Neural crest cell (in vitro differentiated cells): ENCODE measurements around the gene TIMMDC1. TPM values are rescaled to one million over a fixed set of nuclear protein-coding genes. Genes with fewer than 3 reads are reported as not detected.
A peak's percentile ranks its signal among the peaks of the same experiment; 100 is the strongest.

ENCODE experiments used
- DNase-seq: peaks from one replicate; pipeline ENCODE4 v3.0.0; 2021; ENCODE audit warnings: low read depth, mixed read lengths, low spot score
- H3K27ac Mint-ChIP-seq: one replicate; pipeline ENCODE4 v1.8.0; 2021; ENCODE audit warnings: mild to moderate bottlenecking, mixed read lengths; ENCODE audit not compliant: unreplicated experiment
- H3K27me3 Mint-ChIP-seq: 2 replicates; pipeline ENCODE4 v1.8.0; 2021; ENCODE audit warnings: low read depth, mild to moderate bottlenecking, mixed read lengths
- H3K36me3 Mint-ChIP-seq: 2 replicates; pipeline ENCODE4 v1.8.0; 2021; ENCODE audit warnings: low read depth, mild to moderate bottlenecking, mixed read lengths
- H3K4me1 Mint-ChIP-seq: 2 replicates; pipeline ENCODE4 v1.8.0; 2021; ENCODE audit warnings: mixed read lengths
- H3K4me3 Mint-ChIP-seq: one replicate; pipeline ENCODE4 v1.8.0; 2021; ENCODE audit warnings: mild to moderate bottlenecking, mixed read lengths
- H3K9me3 Mint-ChIP-seq: 2 replicates; pipeline ENCODE4 v1.8.0; 2021; ENCODE audit warnings: mixed read lengths
- CTCF ChIP-seq: fragments of 200-600 bp; sonication (generic); conservative IDR thresholded peaks from 2 replicates; pipeline ENCODE4 v1.5.0; 2021; ENCODE audit warnings: antibody characterized with exemption, mild to moderate bottlenecking
- total RNA-seq: library from RNA; stranded (reverse); gene quantifications from 2 replicates; pipeline ENCODE4 v1.2.1, GENCODE V29; 2021

TIMMDC1 gene
- total RNA-seq, 1 donor from 2014 or later: 94.2 TPM

GRCh38 chr3:119500265-119500664 is 1.9 kb downstream of the TIMMDC1 start:
- Mint-ChIP-seq H3K36me3 (peaks cover 3% of the 10 kb centered on the region), H3K9me3 (no peaks in the 10 kb centered on the region), H3K27me3 (no peaks in the 10 kb centered on the region), H3K4me1 (peaks cover 31% of the 10 kb centered on the region), H3K27ac (no peak overlapping the region), H3K4me3 (peak overlapping the region; percentile 99)
- no peak for DNase-seq
- TF ChIP-seq CTCF: no peak

- peaks cover 31% of the 10 kb centered on the region for H3K4me1 Mint-ChIP-seq
- TF ChIP-seq CTCF: no peak
- H3K27ac Mint-ChIP-seq: no peak overlapping the region
- H3K9me3 Mint-ChIP-seq: no peaks in the 10 kb centered on the region
- DNase-seq: no peak
- H3K36me3 Mint-ChIP-seq: peaks cover 3% of the 10 kb centered on the region
- peak overlapping the region; percentile 99 for H3K4me3 Mint-ChIP-seq
- no peaks in the 10 kb centered on the region for H3K27me3 Mint-ChIP-seq
Measured at GRCh38 chr3:119500901-119501300, 2.6 kb downstream of the TIMMDC1 start.

GRCh38 chr3:119506631-119507030 is 8.3 kb downstream of the TIMMDC1 start:
- no peak for TF ChIP-seq CTCF
- H3K4me3 Mint-ChIP-seq: no peak overlapping the region
- no peak for DNase-seq
- H3K27ac Mint-ChIP-seq: no peak overlapping the region
- H3K4me1 Mint-ChIP-seq: no peaks in the 10 kb centered on the region
- peaks cover 8% of the 10 kb centered on the region for H3K36me3 Mint-ChIP-seq
- no peaks in the 10 kb centered on the region for H3K27me3 Mint-ChIP-seq
- H3K9me3 Mint-ChIP-seq: no peaks in the 10 kb centered on the region

GRCh38 chr3:119507404-119507803 is 9.1 kb downstream of the TIMMDC1 start:
- Mint-ChIP-seq H3K9me3 (no peaks in the 10 kb centered on the region), H3K36me3 (peaks cover 8% of the 10 kb centered on the region), H3K27me3 (no peaks in the 10 kb centered on the region), H3K4me3 (no peak overlapping the region), H3K27ac (peak overlapping the region; percentile 57), H3K4me1 (no peaks in the 10 kb centered on the region)
- TF ChIP-seq CTCF: no peak
- no peak for DNase-seq

GRCh38 chr3:119508172-119508845 is 10.0 kb downstream of the TIMMDC1 start:
- Mint-ChIP-seq H3K27ac (no peak overlapping the region), H3K4me1 (no peaks in the 10 kb centered on the region), H3K36me3 (peaks cover 10% of the 10 kb centered on the region), H3K27me3 (no peaks in the 10 kb centered on the region), H3K9me3 (no peaks in the 10 kb centered on the region), H3K4me3 (no peak overlapping the region)
- DNase-seq: no peak
- TF ChIP-seq CTCF: no peak
